Measurements from ENCODE around the gene TMEM131.

DNA sequence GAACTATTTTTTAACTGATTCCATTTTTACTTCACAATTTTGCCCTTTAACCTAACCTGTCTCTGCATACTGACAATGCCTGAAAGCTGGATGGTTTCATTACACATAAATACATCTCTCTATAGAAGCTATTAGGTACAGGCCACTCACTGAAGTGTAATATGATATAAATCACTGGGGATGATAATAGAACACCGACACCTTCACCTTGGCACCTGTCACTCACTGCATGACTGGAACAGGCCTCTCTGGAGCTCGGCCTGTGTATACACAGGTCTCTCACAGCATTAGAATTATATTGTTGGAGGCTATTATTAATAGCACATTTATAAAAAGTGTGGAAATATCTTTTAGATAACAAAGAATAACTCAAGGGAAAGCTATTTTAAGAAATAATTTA is 138.2 kb downstream of the TMEM131 start:
- TF ChIP-seq, protein P1, sequence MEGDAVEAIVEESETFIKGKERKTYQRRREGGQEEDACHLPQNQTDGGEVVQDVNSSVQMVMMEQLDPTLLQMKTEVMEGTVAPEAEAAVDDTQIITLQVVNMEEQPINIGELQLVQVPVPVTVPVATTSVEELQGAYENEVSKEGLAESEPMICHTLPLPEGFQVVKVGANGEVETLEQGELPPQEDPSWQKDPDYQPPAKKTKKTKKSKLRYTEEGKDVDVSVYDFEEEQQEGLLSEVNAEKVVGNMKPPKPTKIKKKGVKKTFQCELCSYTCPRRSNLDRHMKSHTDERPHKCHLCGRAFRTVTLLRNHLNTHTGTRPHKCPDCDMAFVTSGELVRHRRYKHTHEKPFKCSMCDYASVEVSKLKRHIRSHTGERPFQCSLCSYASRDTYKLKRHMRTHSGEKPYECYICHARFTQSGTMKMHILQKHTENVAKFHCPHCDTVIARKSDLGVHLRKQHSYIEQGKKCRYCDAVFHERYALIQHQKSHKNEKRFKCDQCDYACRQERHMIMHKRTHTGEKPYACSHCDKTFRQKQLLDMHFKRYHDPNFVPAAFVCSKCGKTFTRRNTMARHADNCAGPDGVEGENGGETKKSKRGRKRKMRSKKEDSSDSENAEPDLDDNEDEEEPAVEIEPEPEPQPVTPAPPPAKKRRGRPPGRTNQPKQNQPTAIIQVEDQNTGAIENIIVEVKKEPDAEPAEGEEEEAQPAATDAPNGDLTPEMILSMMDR (IDR thresholded peaks at IDR 0.05; ENCODE audit: insufficient read depth, low read depth, low read length) = no peak
- no peak for TF ChIP-seq EZH2 (IDR thresholded peaks at IDR 0.05; ENCODE audit: insufficient read depth, low read length)

All from astrocyte (in vitro differentiated cells and primary cell).